ENCODE measurements around the gene ABLIM1.

Gene ABLIM1

GRCh38 chr10:114408968-114409444, 249.1 kb downstream of the ABLIM1 start:
- no peak for DNase-seq (ENCODE audit: low read depth, low spot score)

- no peak for DNase-seq (ENCODE audit: low read depth, low spot score)
Observed at GRCh38 chr10:114408112-114408967, 249.7 kb downstream of the ABLIM1 start.

- no peak for DNase-seq (ENCODE audit: low read depth, low spot score)
Observed at GRCh38 chr10:114406455-114406854, 251.6 kb downstream of the ABLIM1 start.

GRCh38 chr10:114405011-114405350, 253.1 kb downstream of the ABLIM1 start:
- DNase-seq (ENCODE audit: low read depth, low spot score), result no peak

GRCh38 chr10:114404171-114405010, 253.7 kb downstream of the ABLIM1 start, which contains the start of gene AFAP1L2:
Gene AFAP1L2, minus strand, starts transcription at chr10:114404502. Its CDS starts 47 bp downstream, at chr10:114404455.
- no peak for DNase-seq (ENCODE audit: low read depth, low spot score)

GRCh38 chr10:114403541-114404161, 254.4 kb downstream of the ABLIM1 start:
- DNase-seq (ENCODE audit: low read depth, low spot score), result no peak

GRCh38 chr10:114402871-114403540, 255.1 kb downstream of the ABLIM1 start:
- DNase-seq (ENCODE audit: low read depth, low spot score), result no peak

GRCh38 chr10:114402233-114402632, 255.8 kb downstream of the ABLIM1 start:
- no peak for DNase-seq (ENCODE audit: low read depth, low spot score)

- DNase-seq (ENCODE audit: low read depth, low spot score), result no peak
Observed at GRCh38 chr10:114401195-114401791, 256.8 kb downstream of the ABLIM1 start.

GRCh38 chr10:114400091-114400490, 258.0 kb downstream of the ABLIM1 start:
- no peak for DNase-seq (ENCODE audit: low read depth, low spot score)

GRCh38 chr10:114399576-114399975, 258.5 kb downstream of the ABLIM1 start:
- no peak for DNase-seq (ENCODE audit: low read depth, low spot score)

GRCh38 chr10:114398587-114399331, 259.3 kb downstream of the ABLIM1 start:
- DNase-seq (ENCODE audit: low read depth, low spot score), result no peak

GRCh38 chr10:114397651-114398145, 260.4 kb downstream of the ABLIM1 start:
- DNase-seq (ENCODE audit: low read depth, low spot score), result no peak

GRCh38 chr10:114396464-114396863, 261.6 kb downstream of the ABLIM1 start:
- no peak for DNase-seq (ENCODE audit: low read depth, low spot score)

- no peak for DNase-seq (ENCODE audit: low read depth, low spot score)
Observed at GRCh38 chr10:114395366-114396022, 262.6 kb downstream of the ABLIM1 start.

GRCh38 chr10:114394531-114394930, 263.5 kb downstream of the ABLIM1 start:
- no peak for DNase-seq (ENCODE audit: low read depth, low spot score)

GRCh38 chr10:114393886-114394285, 264.2 kb downstream of the ABLIM1 start:
- no peak for DNase-seq (ENCODE audit: low read depth, low spot score)

- no peak for DNase-seq (ENCODE audit: low read depth, low spot score)
Observed at GRCh38 chr10:114393482-114393881, 264.6 kb downstream of the ABLIM1 start.

- no peak for DNase-seq (ENCODE audit: low read depth, low spot score)
Observed at GRCh38 chr10:114392112-114392835, 265.8 kb downstream of the ABLIM1 start.

Data from iPS DF 19.7 (cell line).